Kidney epithelial cell (primary cell): ENCODE results near the gene PACRG. TPM values are rescaled to one million over a fixed set of nuclear protein-coding genes. Genes with fewer than 3 reads are reported as not detected.

Experiments
- DNase-seq: peaks from one replicate; pipeline ENCODE4 v3.0.0-alpha.2; 2010; ENCODE audit warnings: low read depth
- H3K27me3 ChIP-seq: 2 replicates; pipeline ENCODE4 v1.6.0; 2011; ENCODE audit warnings: low read length; ENCODE audit not compliant: control insufficient read depth, insufficient read depth
- H3K36me3 ChIP-seq: 2 replicates; pipeline ENCODE4 v1.5.1; 2011; ENCODE audit warnings: low read length; ENCODE audit not compliant: control insufficient read depth, insufficient read depth
- H3K4me3 ChIP-seq: 2 replicates; pipeline ENCODE4 v1.5.1; 2011; ENCODE audit warnings: low read depth, mild to moderate bottlenecking, control low read depth, low read length
- total RNA-seq: library from RNA; depleted of rRNA; stranded (reverse); fragments of >200 nt; gene quantifications from 2 replicates; pipeline ENCODE4 v1.2.3, GENCODE V29; 2015
- TF ChIP-seq, protein P1 (sequence below): IDR thresholded peaks from 2 replicates; pipeline ENCODE4 v1.5.1; 2011; ENCODE audit warnings: mild to moderate bottlenecking, moderate library complexity, low read length, control low read depth, inconsistent platforms; ENCODE audit not compliant: insufficient read depth, poor library complexity, severe bottlenecking

PACRG gene
- total RNA-seq, 1 donor from 2014 or later: 0.29 TPM

DNA sequence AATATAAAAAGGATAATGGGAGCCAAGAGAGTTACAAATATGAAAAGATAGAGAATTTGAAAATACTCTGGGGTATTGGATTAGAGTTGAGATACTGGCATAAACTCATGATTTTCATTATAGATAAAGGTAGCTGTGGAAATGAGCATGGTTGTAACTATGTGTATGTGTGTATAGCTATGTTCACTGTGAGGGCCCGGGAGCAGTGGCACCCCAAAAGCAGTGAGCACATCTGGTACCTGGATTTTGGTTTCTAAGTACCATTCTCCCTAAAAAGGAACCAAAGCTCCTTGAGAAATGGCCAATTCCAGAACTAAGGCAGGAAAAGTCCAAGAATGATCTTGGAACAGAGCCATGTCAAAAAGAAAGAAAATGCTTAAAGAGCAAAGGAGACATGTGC lies 484.3 kb downstream of the PACRG start:
- no peaks in the 10 kb centered on the region for H3K27me3 ChIP-seq
- no peak for DNase-seq
- no peak overlapping the region for H3K4me3 ChIP-seq
- TF ChIP-seq, protein P1, sequence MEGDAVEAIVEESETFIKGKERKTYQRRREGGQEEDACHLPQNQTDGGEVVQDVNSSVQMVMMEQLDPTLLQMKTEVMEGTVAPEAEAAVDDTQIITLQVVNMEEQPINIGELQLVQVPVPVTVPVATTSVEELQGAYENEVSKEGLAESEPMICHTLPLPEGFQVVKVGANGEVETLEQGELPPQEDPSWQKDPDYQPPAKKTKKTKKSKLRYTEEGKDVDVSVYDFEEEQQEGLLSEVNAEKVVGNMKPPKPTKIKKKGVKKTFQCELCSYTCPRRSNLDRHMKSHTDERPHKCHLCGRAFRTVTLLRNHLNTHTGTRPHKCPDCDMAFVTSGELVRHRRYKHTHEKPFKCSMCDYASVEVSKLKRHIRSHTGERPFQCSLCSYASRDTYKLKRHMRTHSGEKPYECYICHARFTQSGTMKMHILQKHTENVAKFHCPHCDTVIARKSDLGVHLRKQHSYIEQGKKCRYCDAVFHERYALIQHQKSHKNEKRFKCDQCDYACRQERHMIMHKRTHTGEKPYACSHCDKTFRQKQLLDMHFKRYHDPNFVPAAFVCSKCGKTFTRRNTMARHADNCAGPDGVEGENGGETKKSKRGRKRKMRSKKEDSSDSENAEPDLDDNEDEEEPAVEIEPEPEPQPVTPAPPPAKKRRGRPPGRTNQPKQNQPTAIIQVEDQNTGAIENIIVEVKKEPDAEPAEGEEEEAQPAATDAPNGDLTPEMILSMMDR: no peak
- no peaks in the 10 kb centered on the region for H3K36me3 ChIP-seq

DNA sequence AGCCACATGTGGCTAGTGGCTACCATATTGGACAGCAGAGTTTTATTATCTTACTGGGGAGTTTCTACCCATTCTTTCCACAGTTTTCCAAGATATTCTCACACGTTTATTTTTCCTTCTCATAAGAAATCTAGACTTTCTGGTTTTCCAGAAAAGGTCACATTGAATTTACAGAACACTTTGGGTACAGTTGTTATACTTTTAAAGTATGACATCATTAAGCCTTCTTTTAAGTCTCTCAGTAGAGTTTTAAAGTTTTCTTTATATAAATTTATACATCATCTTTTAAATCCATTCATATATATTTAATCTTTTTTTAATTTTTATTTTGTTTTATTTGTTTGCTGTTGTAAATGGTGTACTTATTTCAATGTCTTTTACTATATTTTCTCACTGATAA lies 486.5 kb downstream of the PACRG start:
- Histone ChIP-seq H3K36me3 (no peaks in the 10 kb centered on the region), H3K27me3 (no peaks in the 10 kb centered on the region), H3K4me3 (no peak overlapping the region)
- TF ChIP-seq, protein P1: no peak
- no peak for DNase-seq

DNA sequence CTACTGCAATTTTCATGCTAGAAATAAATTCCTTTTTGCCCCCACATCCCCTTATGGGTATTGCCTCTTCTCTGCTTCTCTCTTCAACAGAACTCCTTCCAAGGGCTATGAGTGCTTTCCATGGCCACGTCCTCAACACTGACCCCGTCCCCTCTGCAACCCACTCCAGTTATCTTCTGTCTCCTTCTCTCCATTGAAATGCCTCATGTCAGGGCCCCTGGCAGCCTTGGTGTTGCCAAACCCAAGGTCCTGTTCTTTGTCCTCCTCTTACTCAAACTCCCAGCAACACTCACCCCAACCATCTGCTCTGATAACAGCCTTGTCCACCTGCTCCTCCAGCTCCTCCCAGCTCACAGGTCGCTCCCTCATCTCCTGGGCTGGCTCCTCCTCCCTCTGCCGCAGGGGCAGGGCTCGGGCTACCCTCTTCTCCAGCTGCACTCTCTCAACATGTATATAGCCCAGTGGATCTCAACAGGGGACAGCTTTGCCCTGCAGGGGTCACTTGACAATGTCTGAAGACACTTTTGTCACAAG lies 490.7 kb downstream of the PACRG start:
- no peak for DNase-seq
- TF ChIP-seq, protein P1: no peak
- H3K27me3 ChIP-seq: no peaks in the 10 kb centered on the region
- no peaks in the 10 kb centered on the region for H3K36me3 ChIP-seq
- H3K4me3 ChIP-seq: no peak overlapping the region

DNA sequence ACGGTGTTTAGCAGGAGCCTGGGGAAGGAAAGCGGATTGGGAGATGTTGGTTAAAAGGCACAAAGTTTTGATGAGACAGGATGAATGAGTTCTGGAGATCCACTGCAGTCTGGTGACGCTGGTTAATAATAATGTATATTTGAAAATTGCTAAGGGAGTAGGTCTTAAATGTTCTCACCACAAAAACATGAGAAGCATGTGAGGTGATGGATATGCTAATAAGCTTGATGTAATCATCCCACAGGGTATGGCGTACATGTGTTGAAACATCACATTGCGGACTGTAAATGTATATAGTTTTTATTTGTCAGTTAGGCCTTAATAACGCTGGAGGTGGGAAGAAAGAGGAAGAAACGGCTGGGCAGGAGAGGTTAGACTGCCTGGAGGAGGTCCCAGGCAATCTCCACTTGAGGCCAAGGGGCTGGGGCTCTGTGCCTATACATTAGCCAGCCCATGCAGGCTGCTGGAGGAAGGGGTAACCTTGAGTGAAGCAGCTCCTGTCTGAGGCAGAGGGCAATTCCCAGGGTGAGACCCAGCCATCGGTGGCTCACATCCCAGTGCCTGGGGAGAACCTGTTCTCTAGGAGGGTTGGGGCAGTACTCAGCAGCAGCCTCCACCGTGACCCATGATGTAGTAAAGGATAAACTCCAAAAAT lies 498.5 kb downstream of the PACRG start:
- no peaks in the 10 kb centered on the region for H3K27me3 ChIP-seq
- TF ChIP-seq, protein P1: no peak
- H3K36me3 ChIP-seq: no peaks in the 10 kb centered on the region
- DNase-seq: no peak
- no peak overlapping the region for H3K4me3 ChIP-seq

DNA sequence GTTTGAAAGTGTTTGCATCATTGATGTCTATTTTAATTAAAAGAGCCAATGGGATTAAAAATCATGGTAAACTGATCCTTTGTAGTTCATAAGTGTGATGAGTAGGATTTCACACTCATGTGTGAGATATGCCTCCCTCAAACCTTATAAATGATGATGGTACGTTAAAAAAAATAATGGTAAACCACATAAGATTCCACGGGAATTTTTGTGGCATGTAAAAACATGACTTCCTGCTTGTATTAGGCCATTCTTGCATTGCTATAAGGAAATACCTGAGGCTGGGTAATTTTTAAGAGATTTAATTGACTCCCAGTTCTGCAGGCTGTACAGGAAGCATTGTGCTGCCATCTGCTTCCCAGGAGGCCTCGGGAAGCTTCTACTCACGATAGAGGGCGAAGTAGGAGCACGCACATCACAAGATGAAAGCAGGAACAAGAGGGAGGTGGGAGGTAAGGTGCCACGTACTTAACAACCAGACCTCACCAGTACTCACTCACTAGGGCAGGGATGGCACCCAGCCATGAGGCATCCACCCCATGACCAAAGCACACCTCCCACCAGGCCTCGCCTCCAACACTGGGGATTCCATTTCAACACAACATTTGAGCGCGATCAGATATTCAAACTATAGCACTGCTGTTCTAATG lies 499.2 kb downstream of the PACRG start:
- no peaks in the 10 kb centered on the region for H3K36me3 ChIP-seq
- no peak overlapping the region for H3K4me3 ChIP-seq
- DNase-seq: peak; percentile 31
- no peaks in the 10 kb centered on the region for H3K27me3 ChIP-seq
- TF ChIP-seq, protein P1: no peak
